SU-DHL-6 (cell line): ENCODE measurements around the gene FSCN2.

Source experiments
- CTCF ChIP-seq: fragments of 200-600 bp; sonication (generic); IDR thresholded peaks from one replicate; pipeline ENCODE4 v1.5.1; 2017; ENCODE audit warnings: antibody characterized with exemption, mild to moderate bottlenecking, low read length, moderate library complexity; ENCODE audit not compliant: insufficient read depth, poor library complexity, severe bottlenecking
- EZH2phosphoT487 ChIP-seq: fragments of 200-600 bp; sonication (generic), shearing (Covaris generic); conservative IDR thresholded peaks from 2 replicates; pipeline ENCODE4 v1.6.1; 2018; ENCODE audit warnings: mild to moderate bottlenecking, antibody characterized with exemption, low read length, moderate library complexity, mixed read lengths

DNA sequence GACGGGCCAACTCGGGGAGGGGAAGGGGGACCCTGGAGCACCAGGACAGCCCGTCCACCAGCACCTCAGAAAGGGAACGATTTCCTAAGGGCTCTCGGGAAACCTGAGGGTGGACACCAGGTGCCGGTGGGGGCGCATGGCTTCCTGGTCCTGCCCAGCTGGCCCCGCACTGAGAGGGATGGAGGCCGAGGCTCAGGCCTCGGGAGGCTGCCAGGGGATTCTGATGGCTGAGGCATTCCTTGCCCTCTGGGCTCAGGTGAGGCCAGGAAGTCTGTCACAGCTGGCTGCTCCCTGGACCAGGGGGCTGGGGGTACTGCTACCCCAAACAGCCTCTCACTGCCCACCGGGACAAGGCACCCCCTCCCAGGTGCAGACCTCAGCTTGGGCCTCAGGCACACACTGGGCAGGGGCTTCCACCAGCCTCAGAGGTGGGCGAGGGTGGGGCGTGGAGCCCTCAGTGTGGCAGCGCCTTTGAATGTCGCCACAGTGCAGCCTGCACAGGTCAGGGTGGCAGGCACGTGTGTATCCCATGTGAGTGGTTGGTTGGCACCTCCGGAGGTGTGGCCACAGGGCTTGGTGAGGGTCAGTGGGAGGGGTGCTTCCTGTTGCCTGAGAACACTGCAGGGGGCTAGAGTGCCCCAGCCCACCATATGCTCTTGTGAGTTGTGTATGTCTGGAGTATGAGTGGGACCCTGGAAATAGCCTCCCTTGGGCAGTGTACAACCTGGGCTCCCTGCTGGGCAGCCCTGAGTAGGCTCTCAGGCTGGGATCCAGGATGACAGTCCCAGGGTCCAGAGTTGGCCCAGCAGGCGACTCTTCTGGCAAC is 3.9 kb upstream of the FSCN2 start:
- TF ChIP-seq EZH2phosphoT487 (no peak), CTCF (no peak)
